Nephron (organoid): ENCODE results near the gene PRUNE2.

Experiments used
- H3K27ac Mint-ChIP-seq, 3 experiments: 2 replicates each; pipeline ENCODE4 v1.8.0; 2020; ENCODE audit warnings: mixed read lengths in 3 of 3, mild to moderate bottlenecking in 2 of 3, moderate library complexity in 1 of 3
- H3K27me3 Mint-ChIP-seq: 2 replicates; pipeline ENCODE4 v1.8.0; 2021; ENCODE audit warnings: low read depth, mild to moderate bottlenecking, moderate library complexity, mixed read lengths
- H3K36me3 Mint-ChIP-seq: 2 replicates; pipeline ENCODE4 v1.8.0; 2020; ENCODE audit warnings: low read depth, mixed read lengths
- H3K4me1 Mint-ChIP-seq: 2 replicates; pipeline ENCODE4 v1.8.0; 2020; ENCODE audit warnings: mixed read lengths
- H3K4me3 Mint-ChIP-seq, 3 experiments: 2 replicates each; pipeline ENCODE4 v1.8.0; 2020; ENCODE audit warnings: mild to moderate bottlenecking in 3 of 3, mixed read lengths in 3 of 3, moderate library complexity in 2 of 3
- H3K9me3 Mint-ChIP-seq: 2 replicates; pipeline ENCODE4 v1.8.0; 2020; ENCODE audit warnings: mixed read lengths
- CTCF ChIP-seq, 3 experiments: fragments of 200-600 bp; sonication (generic); IDR thresholded peaks; one replicate each; pipeline ENCODE4 v1.5.0; 2021; ENCODE audit warnings: antibody characterized with exemption in 3 of 3; ENCODE audit not compliant: unreplicated experiment in 3 of 3

The PRUNE2 gene

GRCh38 chr9:76664120-76664519, 241.8 kb downstream of the PRUNE2 start:
- no peak for TF ChIP-seq CTCF (IDR thresholded peaks at IDR 0.05; ENCODE audit: unreplicated experiment in 3 of 3)
- H3K9me3 Mint-ChIP-seq, result no peaks in the 10 kb centered on the region
- H3K36me3 Mint-ChIP-seq, result no peaks in the 10 kb centered on the region
- no peaks in the 10 kb centered on the region for H3K4me1 Mint-ChIP-seq
- peaks cover 3% of the 10 kb centered on the region for H3K27me3 Mint-ChIP-seq
- no peak overlapping the region for H3K27ac Mint-ChIP-seq
- no peak overlapping the region for H3K4me3 Mint-ChIP-seq

GRCh38 chr9:76662476-76663281, 243.2 kb downstream of the PRUNE2 start:
- Mint-ChIP-seq H3K27me3 (peaks cover 3% of the 10 kb centered on the region), H3K36me3 (no peaks in the 10 kb centered on the region), H3K9me3 (no peaks in the 10 kb centered on the region), H3K27ac (no peak overlapping the region), H3K4me3 (no peak overlapping the region), H3K4me1 (no peaks in the 10 kb centered on the region)
- no peak for TF ChIP-seq CTCF (IDR thresholded peaks at IDR 0.05; ENCODE audit: unreplicated experiment in 3 of 3)

- peaks cover 3% of the 10 kb centered on the region for H3K4me1 Mint-ChIP-seq
- H3K27ac Mint-ChIP-seq, result no peak overlapping the region
Observed at GRCh38 chr9:76658510-76659231, 247.2 kb downstream of the PRUNE2 start.

GRCh38 chr9:76657265-76657664, 248.6 kb downstream of the PRUNE2 start:
- no peak overlapping the region for H3K4me3 Mint-ChIP-seq

More at GRCh38 chr9:76658510-76659231, 247.2 kb downstream of the PRUNE2 start:
- TF ChIP-seq CTCF (IDR thresholded peaks at IDR 0.05; ENCODE audit: unreplicated experiment in 3 of 3), result peak; percentile 55 to 69 (median 66)
- H3K27me3 Mint-ChIP-seq, result no peaks in the 10 kb centered on the region
- H3K9me3 Mint-ChIP-seq, result no peaks in the 10 kb centered on the region
- no peaks in the 10 kb centered on the region for H3K36me3 Mint-ChIP-seq
- no peak overlapping the region for H3K4me3 Mint-ChIP-seq

GRCh38 chr9:76655971-76656370, 249.9 kb downstream of the PRUNE2 start:
- H3K4me3 Mint-ChIP-seq, result no peak overlapping the region
- H3K36me3 Mint-ChIP-seq, result no peaks in the 10 kb centered on the region
- H3K27ac Mint-ChIP-seq, result no peak overlapping the region
- peaks cover 3% of the 10 kb centered on the region for H3K4me1 Mint-ChIP-seq
- TF ChIP-seq CTCF (IDR thresholded peaks at IDR 0.05; ENCODE audit: unreplicated experiment in 3 of 3), result no peak
- H3K9me3 Mint-ChIP-seq, result no peaks in the 10 kb centered on the region
- no peaks in the 10 kb centered on the region for H3K27me3 Mint-ChIP-seq

More at GRCh38 chr9:76657265-76657664, 248.6 kb downstream of the PRUNE2 start:
- H3K27ac Mint-ChIP-seq, result no peak overlapping the region
- no peaks in the 10 kb centered on the region for H3K36me3 Mint-ChIP-seq
- TF ChIP-seq CTCF (IDR thresholded peaks at IDR 0.05; ENCODE audit: unreplicated experiment in 3 of 3), result no peak
- no peaks in the 10 kb centered on the region for H3K27me3 Mint-ChIP-seq
- peaks cover 3% of the 10 kb centered on the region for H3K4me1 Mint-ChIP-seq
- no peaks in the 10 kb centered on the region for H3K9me3 Mint-ChIP-seq
